PFSK-1 (cell line): Measurements from ENCODE around the gene BBIP1.

Experiments used
- POLR2AphosphoS5 ChIP-seq: IDR thresholded peaks from 2 replicates; pipeline ENCODE4 v1.6.1; 2012; ENCODE audit warnings: low read depth, mild to moderate bottlenecking, control low read depth, low read length, moderate library complexity
- TAF1 ChIP-seq: IDR thresholded peaks from 2 replicates; pipeline ENCODE4 v1.6.1; 2012; ENCODE audit warnings: low read length, control low read depth, borderline replicate concordance; ENCODE audit not compliant: insufficient read depth

GRCh38 chr10:110883924-110884323, 35.1 kb downstream of the BBIP1 start:
- TF ChIP-seq POLR2AphosphoS5 (no peak), TAF1 (no peak)
